OCI-LY7 (cell line): Measurements from ENCODE around the gene SLC35F2. TPM values are rescaled to one million over a fixed set of nuclear protein-coding genes. Genes with fewer than 3 reads are reported as not detected.

Source experiments
- BruUV-seq: library from RNA; stranded (reverse); fragments of 400-500 nt; replicated peaks from 2 replicates; lab custom pipeline; 2021; lab: Mats Ljungman, UMichigan
- CTCF ChIA-PET: fragments of 300-600 bp; sonication (Branson Sonifier 250); formaldehyde crosslinking; loops from one replicate; lab custom pipeline; 2022; ENCODE audit warnings: antibody characterized with exemption; ENCODE audit not compliant: unreplicated experiment; lab: Charles Lee
- POLR2A ChIA-PET: fragments of 300-600 bp; sonication (Branson Sonifier 250); formaldehyde crosslinking; loops from one replicate; lab custom pipeline; 2022; ENCODE audit warnings: antibody characterized with exemption; lab: Charles Lee
- DNase-seq: peaks from one replicate; pipeline ENCODE4 v3.0.0-alpha.2; 2015; ENCODE audit warnings: low spot score
- H2AFZ ChIP-seq: fragments of 200-600 bp; sonication (generic), shearing (Covaris generic); 2 replicates; pipeline ENCODE4 v1.6.1; 2014; ENCODE audit warnings: mild to moderate bottlenecking, antibody characterized with exemption, low read length, moderate library complexity
- H3K27ac ChIP-seq: fragments of 200-600 bp; sonication (generic); 2 replicates; pipeline ENCODE4 v1.5.1; 2014; ENCODE audit warnings: mixed run types, low read depth, mild to moderate bottlenecking, moderate library complexity, low read length, inconsistent platforms; ENCODE audit not compliant: poor library complexity, severe bottlenecking
- H3K36me3 ChIP-seq: fragments of 200-600 bp; sonication (generic); 2 replicates; pipeline ENCODE4 v1.6.1; 2014; ENCODE audit warnings: mild to moderate bottlenecking, antibody characterized with exemption, low read length, moderate library complexity, mixed read lengths; ENCODE audit not compliant: insufficient read depth
- H3K4me1 ChIP-seq: fragments of 200-600 bp; sonication (generic); 2 replicates; pipeline ENCODE4 v1.5.1; 2014; ENCODE audit warnings: mild to moderate bottlenecking, low read length; ENCODE audit not compliant: insufficient read depth, poor library complexity, severe bottlenecking
- H3K4me2 ChIP-seq: fragments of 200-600 bp; sonication (generic); 2 replicates; pipeline ENCODE4 v1.6.1; 2014; ENCODE audit warnings: mild to moderate bottlenecking, low read length
- H3K4me3 ChIP-seq: fragments of 200-600 bp; sonication (generic); 2 replicates; pipeline ENCODE4 v1.5.1; 2014; ENCODE audit warnings: mild to moderate bottlenecking, low read depth, low read length; ENCODE audit not compliant: poor library complexity, severe bottlenecking
- H3K79me2 ChIP-seq: fragments of 200-600 bp; sonication (generic); 2 replicates; pipeline ENCODE4 v1.6.1; 2016; ENCODE audit warnings: low read depth, mild to moderate bottlenecking, low read length, moderate library complexity, mixed read lengths; ENCODE audit not compliant: insufficient read depth
- H3K9me2 ChIP-seq: fragments of 200-600 bp; sonication (generic); 2 replicates; pipeline ENCODE4 v1.6.1; 2016; ENCODE audit warnings: mild to moderate bottlenecking, low read length, mixed read lengths; ENCODE audit not compliant: insufficient read depth
- H3K9me3 ChIP-seq: fragments of 200-600 bp; sonication (generic); 2 replicates; pipeline ENCODE4 v1.6.1; 2014; ENCODE audit warnings: mild to moderate bottlenecking, mixed run types, low read length, mixed read lengths
- H4K20me1 ChIP-seq: fragments of 200-600 bp; sonication (generic); 2 replicates; pipeline ENCODE4 v1.6.1; 2014; ENCODE audit warnings: mild to moderate bottlenecking, antibody characterized with exemption, low read length, moderate library complexity, mixed read lengths; ENCODE audit not compliant: insufficient read depth
- EZH2phosphoT487 ChIP-seq: fragments of 200-600 bp; sonication (generic); IDR thresholded peaks from 2 replicates; pipeline ENCODE4 v1.6.1; 2018; ENCODE audit warnings: low read depth, borderline replicate concordance, mild to moderate bottlenecking, mixed run types, antibody characterized with exemption, low read length, moderate library complexity, mixed read lengths
- intact Hi-C: fragments of 100-400 bp; cut with micrococcal nuclease; formaldehyde crosslinking; loops from one replicate; pipeline ENCODE4 v1.10.0; 2022; ENCODE audit not compliant: unreplicated experiment
- total RNA-seq, 2 experiments: library from RNA; depleted of rRNA in 1 of 2; stranded (reverse); fragments of >200 nt in 1 of 2; shearing (Covaris generic) in 1 of 2; gene quantifications; 2 replicates each; pipeline ENCODE4 v1.2.3, GENCODE V29; 2014 to 2022
- TF ChIP-seq, protein P1 (sequence below): fragments of 200-600 bp; sonication (generic); conservative IDR thresholded peaks from 2 replicates; pipeline ENCODE4 v1.5.1; 2014; ENCODE audit warnings: mild to moderate bottlenecking, antibody characterized with exemption, low read length, moderate library complexity, mixed read lengths

SLC35F2 gene
- total RNA-seq, 2 experiments from 2014 or later, result 21.1 to 23.3 TPM

DNA sequence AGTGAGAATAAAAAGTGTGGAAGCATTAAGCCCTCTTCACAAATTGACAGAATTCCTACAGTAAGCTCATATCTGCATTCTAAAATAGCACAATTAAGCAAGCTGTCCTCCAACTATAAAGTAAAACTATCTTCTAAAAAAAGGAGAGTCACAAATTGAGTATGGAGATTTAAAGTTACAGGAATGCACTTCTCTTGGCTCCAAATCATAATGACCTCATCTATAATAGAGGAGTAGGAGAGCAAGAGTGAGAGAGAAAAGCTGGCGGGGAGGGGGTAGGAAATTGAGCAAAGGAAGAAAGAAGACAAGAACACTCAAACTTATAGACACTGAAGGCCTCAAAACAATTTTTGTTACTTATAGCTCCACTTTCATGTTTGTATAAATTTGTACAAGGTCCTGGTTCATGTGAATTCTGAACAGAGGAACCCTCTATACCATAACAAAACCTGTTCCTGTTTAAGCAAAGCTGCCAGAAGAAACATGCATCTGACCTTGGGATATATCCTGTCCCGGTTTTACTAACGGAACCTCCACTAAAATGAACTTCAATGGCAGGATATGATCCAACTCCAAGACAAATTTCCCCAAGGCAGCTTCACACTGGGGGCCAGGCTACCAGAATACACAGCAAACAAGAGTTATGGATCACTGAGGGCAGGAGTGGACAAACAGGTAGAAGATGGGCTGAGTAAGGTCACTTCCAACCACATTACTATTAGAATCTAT is 37.2 kb downstream of the SLC35F2 start:
- H2AFZ ChIP-seq, result no peak overlapping the region
- CTCF ChIA-PET, result interaction anchor here (0.6 kb wide), 1 partner anchor 22 kb away, joined by 3 read pairs; no protein-coding TSS in a partner anchor

DNA sequence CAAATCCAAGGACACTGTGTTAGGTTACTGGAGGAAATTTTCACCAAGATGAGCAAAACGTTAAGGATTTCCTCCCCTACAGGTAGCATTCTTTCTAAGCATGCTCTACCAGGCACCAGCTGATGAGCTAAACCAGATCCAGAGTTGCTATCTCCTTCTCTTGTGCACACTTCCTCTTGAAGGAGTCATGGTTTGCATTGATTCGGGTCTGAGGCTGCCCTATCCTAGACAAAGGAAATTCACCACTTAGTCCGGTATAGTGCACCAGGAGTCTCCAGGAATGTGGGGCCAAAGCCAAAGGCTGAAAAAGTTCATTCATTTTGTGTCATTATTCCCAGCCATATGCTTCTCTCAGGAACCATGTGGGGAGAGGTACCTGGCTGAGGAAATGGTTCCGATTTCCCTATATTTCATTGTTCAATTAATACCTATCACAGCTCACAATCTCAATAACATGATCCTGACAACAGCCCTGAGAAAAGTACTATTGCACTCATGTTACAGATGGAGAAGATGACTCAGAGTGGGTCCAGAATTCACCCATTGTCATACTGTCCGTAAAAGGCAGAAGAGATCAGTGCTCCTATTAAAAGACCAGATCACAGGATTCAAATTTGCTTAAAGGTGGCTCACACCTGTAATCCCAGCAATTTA is 39.1 kb downstream of the SLC35F2 start:
- no peak overlapping the region for H3K4me3 ChIP-seq
- 0 out of 2 replicates have a peak, but pooled peaks cover 3% of the 10 kb centered on the region for H3K36me3 ChIP-seq
- H3K9me3 ChIP-seq, result peaks cover 4% of the 10 kb centered on the region; the same call in 1 of the 2 replicates
- ChIA-PET POLR2A (no interaction called here), CTCF (no interaction called here)
- no peak overlapping the region for H3K4me2 ChIP-seq
- no peaks in the 10 kb centered on the region for H3K4me1 ChIP-seq
- BruUV-seq, result no TSS peak
- TF ChIP-seq EZH2phosphoT487, result no peak
- TF ChIP-seq, protein P1, sequence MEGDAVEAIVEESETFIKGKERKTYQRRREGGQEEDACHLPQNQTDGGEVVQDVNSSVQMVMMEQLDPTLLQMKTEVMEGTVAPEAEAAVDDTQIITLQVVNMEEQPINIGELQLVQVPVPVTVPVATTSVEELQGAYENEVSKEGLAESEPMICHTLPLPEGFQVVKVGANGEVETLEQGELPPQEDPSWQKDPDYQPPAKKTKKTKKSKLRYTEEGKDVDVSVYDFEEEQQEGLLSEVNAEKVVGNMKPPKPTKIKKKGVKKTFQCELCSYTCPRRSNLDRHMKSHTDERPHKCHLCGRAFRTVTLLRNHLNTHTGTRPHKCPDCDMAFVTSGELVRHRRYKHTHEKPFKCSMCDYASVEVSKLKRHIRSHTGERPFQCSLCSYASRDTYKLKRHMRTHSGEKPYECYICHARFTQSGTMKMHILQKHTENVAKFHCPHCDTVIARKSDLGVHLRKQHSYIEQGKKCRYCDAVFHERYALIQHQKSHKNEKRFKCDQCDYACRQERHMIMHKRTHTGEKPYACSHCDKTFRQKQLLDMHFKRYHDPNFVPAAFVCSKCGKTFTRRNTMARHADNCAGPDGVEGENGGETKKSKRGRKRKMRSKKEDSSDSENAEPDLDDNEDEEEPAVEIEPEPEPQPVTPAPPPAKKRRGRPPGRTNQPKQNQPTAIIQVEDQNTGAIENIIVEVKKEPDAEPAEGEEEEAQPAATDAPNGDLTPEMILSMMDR, result no peak
- intact Hi-C loops, result no loop called here
- DNase-seq, result no peak
- peaks cover 8% of the 10 kb centered on the region for H4K20me1 ChIP-seq
- H3K79me2 ChIP-seq, result peaks cover 30% of the 10 kb centered on the region
- no peak overlapping the region for H3K27ac ChIP-seq
- H3K9me2 ChIP-seq, result no peaks in the 10 kb centered on the region
- H2AFZ ChIP-seq, result no peak overlapping the region

More for the DNA sequence above, 37.2 kb downstream of the SLC35F2 start:
- intact Hi-C loops, result no loop called here
- Histone ChIP-seq H3K79me2 (peaks cover 30% of the 10 kb centered on the region), H3K9me3 (peaks cover 4% of the 10 kb centered on the region; the same call in 1 of the 2 replicates), H3K4me2 (no peak overlapping the region), H3K4me1 (no peaks in the 10 kb centered on the region), H3K36me3 (no peaks in the 10 kb centered on the region), H4K20me1 (peaks cover 17% of the 10 kb centered on the region), H3K27ac (no peak overlapping the region), H3K9me2 (no peaks in the 10 kb centered on the region), H3K4me3 (no peak overlapping the region)
- POLR2A ChIA-PET, result interaction anchor here (0.6 to 2.6 kb wide), 3 partner anchors 10 to 331 kb away, joined by 3 to 6 read pairs (median 5); no protein-coding TSS in a partner anchor
- BruUV-seq, result no TSS peak
- DNase-seq, result no peak
- TF ChIP-seq, protein P1, result no peak
- TF ChIP-seq EZH2phosphoT487, result no peak
